Medulla oblongata (tissue), 1 donor: ENCODE measurements around the gene ABCE1.
"Not testable (repeated sequence)": the region's sequence is repeated elsewhere in the genome, so short reads cannot be mapped to it uniquely, and the experiment has no call there.

Experiments used
- DNase-seq: peaks from one replicate; pipeline ENCODE4 v3.0.0-alpha.2; 2015; ENCODE audit errors: extremely low spot score

ABCE1 gene

DNA sequence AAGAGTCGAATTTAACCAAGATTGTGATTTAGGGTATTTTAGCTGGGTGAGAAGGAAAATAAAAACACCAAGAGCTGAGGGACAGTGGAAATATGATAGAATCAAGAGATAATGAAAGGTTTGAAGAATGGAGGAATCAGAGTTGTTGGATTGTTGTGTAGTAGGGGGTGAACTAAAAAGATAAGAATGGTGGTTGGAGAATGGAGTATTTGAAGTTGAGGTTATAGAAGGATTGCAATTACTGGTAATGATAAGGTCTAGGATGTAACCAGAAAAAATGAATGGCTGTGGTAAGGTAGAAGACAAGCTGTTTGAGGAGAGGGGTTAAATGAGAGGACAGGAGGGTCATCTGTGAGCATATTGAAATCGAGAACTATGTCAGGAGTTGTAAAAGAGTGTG lies 4.5 kb downstream of the ABCE1 start:
- no peak for DNase-seq

DNA sequence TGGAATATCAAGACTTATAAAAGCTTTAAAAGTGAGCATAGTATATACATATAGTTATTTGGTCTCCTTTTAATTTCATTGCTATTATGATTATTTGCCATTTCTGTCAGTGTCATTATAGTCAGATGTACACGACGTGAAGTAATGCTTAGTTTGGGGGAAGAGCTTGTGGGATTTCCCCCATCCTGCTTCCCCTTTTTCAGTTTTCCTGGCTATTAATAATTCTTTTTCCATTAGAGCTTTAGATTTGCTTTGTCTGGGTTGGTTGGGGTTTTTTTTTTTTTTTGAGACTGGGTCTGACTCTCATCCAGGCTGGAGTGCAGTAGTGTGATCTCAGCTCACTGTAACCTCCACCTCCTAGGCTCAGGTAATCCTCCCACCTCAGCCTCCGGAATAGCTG lies 5.4 kb downstream of the ABCE1 start:
- DNase-seq = peak; percentile 31

DNA sequence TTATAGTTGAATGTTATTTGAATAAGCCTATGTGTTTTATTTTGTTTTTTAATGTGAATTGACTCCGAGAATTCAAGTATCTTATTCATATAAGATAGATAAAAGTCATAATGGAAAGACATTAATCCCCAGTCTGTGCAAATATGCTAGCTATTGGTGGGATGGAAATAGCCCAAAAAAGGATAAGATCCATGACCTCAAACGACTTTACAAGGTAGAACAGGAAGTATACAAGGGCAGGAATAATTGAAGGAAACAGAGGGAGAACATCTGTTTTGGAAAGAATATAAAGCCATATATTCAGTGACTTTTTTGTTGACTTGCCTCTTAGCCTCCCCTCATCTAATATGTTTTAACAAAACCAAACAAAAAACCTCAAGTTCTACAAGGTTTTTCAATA lies 9.0 kb downstream of the ABCE1 start:
- no peak for DNase-seq

DNA sequence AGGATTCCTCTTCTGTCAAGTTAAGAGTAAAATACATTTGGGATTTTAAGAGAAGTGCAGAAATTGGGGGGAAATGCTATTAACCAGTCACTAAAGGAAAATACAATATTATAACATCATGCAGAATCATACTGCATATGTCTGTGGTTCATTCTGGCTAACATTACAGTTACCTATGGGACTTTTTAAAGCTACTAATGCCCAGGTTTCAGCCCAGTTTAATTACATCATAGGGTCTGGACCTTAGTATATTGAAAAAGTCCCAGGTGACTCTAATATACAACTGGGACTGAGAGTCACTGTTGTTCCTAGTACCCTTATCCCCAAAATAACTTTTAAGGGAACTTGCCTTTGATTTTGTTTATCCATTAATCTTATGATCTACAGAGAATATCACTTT lies 10.0 kb downstream of the ABCE1 start:
- no peak for DNase-seq

DNA sequence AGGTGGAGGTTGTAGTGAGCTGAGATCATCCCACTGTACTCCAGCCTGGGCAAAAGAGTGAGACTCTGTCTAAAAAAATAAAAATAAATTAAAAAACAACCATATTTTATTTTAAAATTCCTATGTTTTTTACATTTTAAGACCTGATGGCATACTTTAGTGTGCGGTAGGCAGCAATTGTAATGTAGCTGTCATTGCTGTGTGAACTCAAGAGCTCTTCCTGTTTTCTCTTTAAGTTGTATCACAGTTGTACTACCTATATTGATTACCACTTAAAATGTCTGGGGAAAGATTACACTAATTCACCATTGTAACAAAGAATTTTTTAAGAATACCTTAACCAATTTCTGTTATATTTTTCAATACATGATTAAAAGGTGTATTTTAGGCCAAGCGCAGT lies 27.3 kb downstream of the ABCE1 start:
- DNase-seq = no peak

DNA sequence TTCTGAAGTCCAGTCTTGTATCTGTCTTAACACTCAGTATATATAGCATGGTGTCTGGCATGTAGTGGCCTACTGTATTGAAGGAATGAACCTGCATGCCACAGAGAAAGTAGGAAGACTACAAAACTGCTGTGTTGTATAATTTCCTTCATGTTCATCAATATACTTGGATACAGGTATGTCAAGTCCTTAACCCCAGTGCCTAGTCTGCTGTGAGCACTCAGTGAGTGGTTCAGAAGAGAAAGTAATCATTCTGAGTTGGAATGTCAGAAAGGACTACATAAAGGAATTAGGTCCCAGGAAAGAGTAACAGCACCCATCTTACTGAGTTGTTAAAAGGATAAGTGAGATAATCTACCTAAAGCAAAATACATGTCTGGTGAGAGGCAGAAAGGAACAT lies 32.0 kb downstream of the ABCE1 start:
- no peak for DNase-seq

DNA sequence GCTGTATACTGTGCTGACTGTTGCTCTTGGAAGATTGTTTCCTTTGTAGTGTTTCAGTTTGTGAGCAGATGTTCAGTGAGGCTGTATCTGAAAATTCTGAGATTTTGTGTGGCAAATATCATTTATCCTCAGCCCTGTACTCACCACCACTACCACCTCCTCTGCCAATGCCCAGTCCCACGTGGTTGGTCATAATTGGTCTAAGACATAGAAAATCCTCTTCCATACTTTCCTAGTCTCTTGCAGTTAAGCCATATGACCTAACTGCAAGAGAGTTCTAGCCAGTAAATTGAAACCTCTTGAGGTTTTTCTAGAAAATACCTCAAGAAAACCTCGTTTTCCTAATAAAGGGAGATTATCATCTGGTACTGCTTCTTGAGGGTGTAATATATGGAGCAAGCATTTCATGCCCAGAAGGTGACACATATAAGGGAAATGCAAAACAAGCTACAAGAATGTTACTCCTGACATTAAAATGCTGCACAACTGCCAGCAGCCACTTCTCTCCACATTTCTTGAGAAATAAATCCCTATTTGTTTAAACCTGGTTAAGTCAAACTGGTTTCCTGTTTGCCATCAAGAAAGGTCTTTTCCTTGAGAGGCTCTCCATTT lies 32.8 kb downstream of the ABCE1 start:
- DNase-seq = no peak

DNA sequence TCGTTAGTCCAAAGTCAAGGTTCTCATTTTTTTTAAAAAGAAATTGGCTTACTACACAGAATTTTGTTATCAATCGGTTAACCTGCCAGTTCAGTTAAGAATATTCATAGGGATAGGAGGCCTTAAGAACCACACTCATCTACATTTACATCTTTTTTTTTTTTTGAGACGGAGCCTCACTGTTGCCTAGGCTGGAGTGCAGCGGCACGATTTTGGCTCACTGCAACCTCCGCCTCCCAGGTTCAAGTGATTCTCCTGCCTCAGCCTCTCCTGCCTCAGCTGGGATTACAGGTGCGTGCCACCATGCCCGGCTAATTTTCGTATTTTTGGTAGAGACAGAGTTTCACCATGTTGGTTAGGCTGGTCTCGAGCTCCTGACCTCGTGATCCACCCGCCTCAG lies 33.7 kb downstream of the ABCE1 start:
- DNase-seq = no peak

DNA sequence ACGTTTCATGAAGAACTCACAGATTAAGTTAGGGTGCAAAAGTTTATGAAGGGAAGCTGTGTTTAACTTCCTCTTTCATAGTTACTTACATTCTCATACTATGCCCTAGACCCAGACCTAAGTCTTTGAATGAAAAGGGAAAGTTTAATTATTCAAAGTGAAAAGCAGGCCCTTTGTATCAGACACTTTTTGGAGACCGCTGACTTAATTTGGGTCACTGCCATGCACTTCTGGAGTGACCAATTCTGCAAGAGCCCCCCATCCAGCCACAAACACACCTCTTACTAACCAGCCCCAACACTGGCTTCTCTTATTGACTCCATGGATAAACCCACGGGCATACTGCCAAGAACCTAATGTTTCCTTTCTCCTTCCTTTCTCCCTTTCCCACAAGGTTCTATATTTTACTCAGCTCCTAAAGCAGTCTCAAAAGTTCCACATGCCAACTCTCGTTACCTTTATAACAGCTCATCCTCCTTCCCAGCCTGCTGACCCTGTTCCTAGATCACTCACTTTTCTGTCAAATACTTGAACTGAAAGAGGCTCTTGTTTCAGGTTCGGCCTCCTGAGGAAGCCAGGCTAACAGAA lies 34.5 kb downstream of the ABCE1 start:
- DNase-seq = peak; percentile 56

DNA sequence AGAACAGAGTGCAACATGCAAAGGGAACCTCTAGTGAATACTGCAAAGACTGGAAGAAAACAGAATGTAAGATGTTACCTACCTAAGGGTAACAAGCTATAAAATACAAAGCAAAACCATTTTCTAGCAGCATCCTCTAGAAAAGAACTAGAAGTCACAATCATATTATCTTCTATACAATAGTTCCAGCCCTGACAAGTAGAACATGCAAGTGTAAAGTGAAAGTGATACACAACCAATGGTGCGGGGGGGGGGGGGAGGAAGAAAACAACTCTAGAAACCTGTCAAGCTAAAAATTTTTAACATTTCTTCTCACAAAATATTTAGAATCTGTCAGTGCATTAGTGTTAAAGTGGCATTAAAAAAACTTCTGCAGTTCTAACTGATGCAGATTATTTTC lies 38.1 kb downstream of the ABCE1 start:
- not testable (repeated sequence) for DNase-seq

DNA sequence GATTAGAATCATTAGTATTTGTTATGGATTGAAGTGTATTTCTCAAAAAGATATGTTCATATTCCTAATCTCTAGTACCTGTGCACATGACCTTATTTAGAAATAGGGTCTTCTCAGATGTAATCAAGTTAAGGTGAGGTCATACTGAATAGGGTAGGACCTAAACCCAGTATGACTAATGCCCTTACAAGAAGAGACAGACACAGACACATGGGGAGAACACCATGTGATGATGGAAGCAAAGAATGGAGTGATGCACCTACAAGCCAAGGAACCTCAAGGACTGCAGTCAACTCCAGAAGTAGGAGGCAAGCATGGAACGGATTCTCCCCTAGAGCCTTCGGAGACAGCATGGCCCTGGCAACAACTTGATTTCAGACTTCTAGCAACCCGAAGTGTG lies 50.9 kb downstream of the ABCE1 start:
- no peak for DNase-seq

DNA sequence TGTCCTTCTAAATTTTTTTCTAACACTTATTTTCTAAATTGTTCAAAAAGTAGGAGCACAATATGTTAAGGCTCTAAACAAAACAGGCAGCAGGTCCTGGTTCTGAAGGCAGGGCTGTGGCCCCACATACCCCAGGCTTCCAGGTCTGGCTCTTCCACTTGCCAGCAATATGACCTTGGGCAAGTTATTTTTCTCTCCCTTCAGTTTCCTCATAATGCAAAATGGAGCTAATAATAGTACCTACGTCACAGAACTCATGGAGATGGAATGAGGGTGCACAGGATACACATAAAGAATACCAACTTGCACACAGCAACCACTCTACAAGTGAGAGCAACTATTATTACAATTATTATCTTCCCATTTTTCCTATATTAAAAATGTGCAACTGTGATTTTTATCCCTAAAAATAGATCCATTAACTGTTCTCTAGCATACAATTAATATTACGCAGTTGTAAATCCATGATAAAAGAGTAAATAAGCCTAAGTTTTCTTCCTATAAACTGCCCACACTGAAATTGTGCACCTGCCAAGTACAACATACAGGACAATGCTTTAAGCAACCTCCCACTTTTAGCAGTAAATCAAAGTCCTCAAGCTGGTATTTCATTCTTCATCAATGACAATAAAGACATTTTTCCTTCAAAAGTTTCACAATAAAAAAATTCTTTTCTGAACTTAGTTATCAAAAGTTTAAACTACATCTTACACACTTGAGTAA lies 55.2 kb downstream of the ABCE1 start:
- DNase-seq = no peak

DNA sequence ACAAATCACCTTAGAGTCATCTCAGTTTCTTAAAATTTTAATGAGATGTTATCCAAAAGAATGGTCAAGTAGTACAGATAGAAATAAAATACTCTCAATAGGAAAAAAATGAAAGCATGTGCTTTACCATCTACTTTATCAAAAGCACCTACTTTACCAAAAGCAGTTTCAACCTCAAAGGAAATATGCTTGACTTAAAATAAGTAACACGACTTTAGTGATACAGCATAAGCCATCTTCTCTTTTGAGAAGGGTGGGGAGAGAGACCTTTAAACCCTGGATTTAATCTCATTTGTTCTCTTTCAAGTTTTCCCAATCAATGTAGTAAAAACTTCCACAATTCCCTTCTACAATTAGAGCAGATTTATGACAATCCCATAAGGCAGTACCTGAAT lies 55.8 kb downstream of the ABCE1 start:
- no peak for DNase-seq

DNA sequence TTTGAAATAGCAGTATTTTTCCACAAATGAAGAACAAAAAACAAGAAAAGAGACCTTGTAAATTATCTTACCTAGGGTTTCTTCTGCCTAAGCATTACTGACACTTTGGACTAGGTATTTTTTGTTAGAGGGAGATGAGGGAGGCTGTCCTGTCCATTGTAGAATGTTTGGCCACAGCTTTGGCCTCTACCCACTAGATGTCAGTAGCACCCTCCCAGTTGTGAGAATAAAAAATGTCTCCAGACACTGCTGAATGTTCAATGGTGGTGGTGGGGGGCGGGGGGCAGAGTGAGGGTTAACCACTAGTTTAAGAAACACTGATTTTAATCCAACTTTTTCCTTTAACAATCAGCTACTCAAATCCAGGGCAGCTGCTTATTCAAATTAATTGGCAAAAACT lies 56.5 kb downstream of the ABCE1 start:
- peak; percentile 56 for DNase-seq

DNA sequence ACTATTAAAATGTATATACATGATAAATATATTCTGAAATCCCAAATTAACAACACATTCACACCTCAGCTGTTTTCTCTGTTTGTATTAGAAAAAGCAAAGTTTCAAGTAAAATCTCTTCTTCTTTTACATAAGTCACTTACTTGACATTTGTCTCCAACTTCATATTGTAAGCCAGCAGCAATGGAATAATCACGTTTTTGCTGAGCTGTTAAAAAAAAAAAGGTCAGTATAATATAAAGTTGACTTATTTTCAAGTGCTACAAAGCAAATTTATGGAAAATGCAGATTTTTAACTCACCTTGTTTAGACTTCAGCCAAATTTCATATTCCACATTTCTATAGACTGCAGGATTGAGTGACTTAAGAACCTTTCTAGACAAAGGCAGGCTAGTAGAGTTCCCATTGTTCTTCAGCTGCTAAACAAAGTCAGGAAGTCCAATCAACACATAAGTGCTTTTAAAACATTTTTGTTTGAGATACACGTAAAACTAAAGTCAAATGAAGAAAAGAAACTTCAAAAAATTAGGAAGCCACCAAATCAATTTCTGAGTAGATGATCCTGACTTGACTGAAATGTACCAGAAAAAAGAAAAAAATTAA lies 57.3 kb downstream of the ABCE1 start:
- no peak for DNase-seq

DNA sequence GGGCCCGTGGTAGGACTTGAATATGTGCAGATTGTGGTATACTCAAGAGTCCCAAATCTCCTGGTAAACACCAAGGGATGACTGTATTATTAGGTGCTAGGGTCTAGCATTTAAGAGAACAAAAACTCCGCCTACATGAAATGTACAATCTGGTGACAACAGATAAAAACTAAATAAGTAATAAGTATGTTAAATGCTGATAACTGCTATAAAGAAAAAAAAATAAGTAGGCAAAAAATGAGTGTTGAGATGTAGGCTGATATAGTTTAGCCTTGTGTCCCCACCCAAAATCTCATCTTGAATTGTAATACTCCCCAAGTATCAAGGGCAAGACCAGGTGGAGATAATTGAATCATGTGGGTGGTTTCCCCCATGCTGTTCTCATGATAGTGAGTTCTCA lies 58.9 kb downstream of the ABCE1 start:
- DNase-seq = no peak

DNA sequence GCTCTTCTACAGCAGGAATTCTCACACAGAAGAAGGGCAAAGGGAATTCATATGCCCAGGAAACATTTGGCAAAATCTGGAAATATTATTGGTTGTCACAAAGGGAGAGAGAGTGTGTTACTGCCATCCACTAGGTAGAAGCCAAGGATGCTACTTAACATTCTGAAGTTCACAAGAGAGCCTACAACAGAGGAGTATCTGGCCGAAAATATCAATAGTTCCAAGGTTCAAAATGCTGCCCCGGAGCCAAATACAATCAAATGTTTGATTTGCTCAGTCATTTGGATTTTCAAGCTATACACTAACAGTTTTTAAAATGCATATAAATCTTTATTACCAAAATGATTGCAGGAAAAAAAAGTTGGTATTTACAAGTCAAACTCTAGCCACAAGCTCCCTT lies 63.4 kb downstream of the ABCE1 start:
- no peak for DNase-seq

DNA sequence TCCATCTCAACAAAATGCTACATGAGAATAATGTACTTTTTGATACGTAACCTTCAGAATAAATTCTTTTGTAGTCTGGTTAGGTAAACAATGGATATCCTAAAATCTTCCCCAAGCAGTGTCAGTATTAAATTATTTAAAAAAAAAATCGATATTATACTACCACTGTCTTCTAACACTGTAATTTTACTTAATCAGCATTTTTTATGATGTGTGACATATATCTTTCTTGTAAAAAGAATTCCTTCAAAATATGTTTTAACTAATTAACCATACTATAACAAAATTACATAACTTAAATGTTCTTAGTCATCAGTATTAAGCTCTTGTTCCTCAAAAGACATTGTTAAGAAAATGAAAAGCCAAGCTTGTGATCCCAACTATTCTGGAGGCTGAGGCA lies 69.8 kb downstream of the ABCE1 start:
- no peak for DNase-seq

DNA sequence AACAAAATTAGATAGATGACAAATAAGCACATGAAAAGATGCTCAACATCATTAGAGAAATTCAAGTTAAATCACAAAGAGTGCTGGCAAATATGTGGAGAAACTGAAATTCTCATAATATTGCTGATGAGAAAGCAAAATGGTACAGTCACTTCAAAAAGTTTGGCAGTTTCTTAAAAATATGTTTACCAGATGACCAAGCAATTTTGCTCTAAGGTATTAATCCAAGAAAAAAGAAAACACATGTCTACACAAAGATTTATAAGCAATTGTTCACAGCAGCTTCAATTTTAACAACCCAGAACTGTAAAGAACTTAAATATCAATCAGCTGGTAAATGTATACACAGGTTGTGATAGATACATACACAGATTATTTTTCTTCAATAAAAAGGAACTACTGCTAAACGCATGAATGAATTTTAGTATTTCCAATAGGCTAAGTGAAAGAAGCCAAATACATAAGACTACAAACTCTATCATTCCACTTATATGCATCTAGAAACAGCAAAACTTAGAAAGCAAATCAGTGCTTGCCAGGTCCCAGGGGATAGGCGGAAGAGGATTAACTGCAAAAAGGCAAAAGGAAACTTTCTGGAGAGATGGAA lies 70.6 kb downstream of the ABCE1 start:
- DNase-seq = no peak

DNA sequence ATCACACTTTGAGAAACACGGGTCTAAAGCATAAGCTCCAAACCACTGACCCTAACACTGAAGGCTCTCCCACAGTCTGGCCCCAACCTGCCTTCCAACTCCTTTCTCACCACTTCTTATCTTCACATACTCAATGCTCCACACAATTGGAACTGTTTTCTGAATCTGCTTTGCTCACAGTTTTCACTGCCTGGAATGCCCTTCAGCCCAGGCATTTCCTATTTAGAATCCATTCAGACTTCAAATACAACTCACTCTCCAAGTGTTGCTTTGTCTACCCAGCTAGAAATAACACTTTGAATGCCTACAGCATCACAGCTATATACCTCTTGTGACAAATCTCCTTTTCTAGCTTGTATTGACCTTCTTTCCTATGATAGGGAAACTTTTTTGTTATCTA lies 72.1 kb downstream of the ABCE1 start:
- DNase-seq = no peak

DNA sequence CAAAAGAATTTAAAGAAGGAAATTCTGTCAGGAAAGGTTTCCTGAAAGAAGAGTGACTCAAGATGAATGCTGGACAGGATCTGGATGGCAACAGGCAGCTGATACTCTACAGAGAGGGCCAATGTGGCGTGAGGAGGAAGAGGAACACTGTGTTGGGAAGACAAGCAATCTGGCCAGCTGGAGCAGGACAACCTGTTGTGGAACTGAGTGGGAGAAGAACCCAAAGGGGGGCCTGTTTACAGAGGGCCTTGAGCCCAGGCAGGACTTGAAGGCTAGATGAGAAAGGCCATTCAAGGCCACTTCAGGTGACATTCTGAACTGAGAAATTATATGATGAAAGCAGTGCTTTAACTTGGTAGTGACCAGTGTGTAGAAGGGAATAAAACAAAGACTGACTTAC lies 73.8 kb downstream of the ABCE1 start:
- no peak for DNase-seq

DNA sequence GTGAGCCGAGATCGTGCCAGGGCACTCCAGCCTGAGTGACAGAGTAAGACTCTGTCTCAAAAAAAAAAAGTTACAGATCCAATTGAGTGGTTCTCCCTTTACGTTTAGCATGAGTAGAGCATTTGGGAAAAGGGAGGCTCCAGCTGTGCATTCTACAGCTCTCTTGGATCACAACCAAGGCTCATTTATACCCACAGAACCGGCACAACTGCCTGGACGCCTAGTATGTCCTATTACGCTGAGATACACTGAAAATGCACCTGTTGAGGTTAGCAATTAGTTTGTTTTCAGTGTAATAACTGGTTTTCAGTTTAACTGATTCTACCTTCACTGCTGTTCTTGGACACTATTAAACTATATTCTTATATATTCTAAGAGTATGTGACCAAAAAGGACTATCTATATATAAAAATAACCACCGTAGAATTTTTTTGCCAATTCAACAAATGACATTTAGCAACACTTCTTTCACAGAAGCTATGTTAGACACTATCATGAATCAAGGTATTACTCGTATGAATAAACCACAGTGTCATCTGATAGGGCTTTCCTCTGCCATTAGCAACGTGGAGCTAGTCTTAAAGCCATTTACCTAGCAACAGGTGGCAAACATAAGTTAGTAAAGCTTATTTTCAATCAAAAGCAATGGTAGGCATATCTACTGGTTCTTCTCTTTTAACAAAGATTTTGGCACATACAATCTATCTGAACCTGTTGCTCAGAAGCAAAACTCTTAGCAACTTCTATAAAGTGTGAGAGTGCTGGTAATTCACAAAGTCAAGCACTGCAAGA lies 78.7 kb downstream of the ABCE1 start:
- no peak for DNase-seq
